ENCODE results near the gene GPALPP1. TPM values are rescaled to one million over a fixed set of nuclear protein-coding genes. Genes with fewer than 3 reads are reported as not detected.
"Not testable (repeated sequence)": the region's sequence is repeated elsewhere in the genome, so short reads cannot be mapped to it uniquely, and the experiment has no call there.

Gene GPALPP1
- total RNA-seq, 1 experiment from 2014 or later, result 25.8 TPM

DNA sequence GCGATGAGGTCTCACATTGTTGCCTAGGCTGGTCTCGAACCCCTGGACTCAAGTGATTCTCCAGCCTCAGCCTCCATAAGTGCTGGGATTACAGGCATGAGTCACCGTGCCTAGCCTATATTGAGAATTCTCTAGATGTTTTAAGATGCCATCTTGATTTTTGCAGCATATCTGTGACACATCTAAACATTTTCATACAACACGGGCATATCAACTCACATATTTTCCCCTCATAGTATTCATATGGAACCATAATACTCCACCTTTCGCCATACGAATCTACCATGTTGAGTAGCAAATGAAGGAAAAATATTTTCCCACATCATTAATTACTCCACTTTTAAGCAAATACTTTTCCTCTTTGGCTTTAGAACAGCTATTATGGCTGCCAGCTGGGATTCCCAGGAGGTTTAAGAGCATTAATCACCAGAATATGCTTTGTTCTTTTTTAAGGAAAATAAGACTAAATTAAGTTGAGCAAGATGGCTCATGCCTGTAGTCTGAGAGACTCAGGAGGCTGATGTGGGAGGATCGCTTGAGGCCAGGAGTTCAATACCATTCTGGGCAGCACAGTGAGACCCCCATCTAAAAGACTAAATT lies 74.0 kb downstream of the GPALPP1 start:
- peak; percentile 32 for DNase-seq (ENCODE audit: low read depth)

- not testable (repeated sequence) for DNase-seq (ENCODE audit: low read depth)
These were observed 74.6 kb downstream of the GPALPP1 start for GRCh38 chr13:45063889-45064288.

DNA sequence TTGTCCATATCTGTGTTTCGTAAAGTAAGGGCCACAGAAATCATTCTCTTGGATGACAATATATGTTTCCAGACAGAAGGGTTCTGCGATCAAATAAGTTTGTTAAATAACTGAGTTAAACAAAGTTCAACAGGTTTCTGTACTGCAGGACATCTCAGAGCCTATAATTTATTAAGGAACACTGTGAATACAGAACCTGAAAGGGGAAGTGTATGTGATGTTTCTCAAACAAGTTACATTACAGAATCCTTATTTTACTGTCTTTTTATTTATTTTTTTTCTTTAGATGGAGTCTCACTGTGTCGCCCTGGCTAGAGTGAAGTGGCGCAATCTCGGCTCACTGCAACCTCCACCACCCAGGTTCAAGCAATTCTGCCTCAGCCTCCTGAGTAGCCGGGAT lies 75.6 kb downstream of the GPALPP1 start:
- no peak for DNase-seq (ENCODE audit: low read depth)

- DNase-seq (ENCODE audit: low read depth), result no peak
These were observed 79.0 kb downstream of the GPALPP1 start for GRCh38 chr13:45068036-45069001.

DNA sequence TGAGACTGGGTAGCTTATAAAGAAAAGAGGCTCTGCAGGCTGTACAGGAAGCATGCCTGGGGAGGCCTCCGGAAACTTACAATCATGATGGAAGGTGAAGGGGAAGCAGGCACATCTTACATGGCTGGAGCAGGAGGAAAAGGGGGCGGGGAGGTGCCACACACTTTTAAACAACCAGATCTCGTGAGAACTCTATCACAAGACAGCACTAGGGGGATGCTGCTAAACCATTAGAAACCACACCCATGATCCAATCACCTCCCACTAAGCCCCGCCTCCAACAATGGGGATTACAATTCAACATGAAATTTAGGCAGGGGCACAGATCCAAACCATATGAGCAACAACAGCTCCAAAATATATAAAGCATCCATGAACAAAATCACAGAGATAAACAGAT lies 84.5 kb downstream of the GPALPP1 start:
- DNase-seq (ENCODE audit: low read depth), result no peak

DNA sequence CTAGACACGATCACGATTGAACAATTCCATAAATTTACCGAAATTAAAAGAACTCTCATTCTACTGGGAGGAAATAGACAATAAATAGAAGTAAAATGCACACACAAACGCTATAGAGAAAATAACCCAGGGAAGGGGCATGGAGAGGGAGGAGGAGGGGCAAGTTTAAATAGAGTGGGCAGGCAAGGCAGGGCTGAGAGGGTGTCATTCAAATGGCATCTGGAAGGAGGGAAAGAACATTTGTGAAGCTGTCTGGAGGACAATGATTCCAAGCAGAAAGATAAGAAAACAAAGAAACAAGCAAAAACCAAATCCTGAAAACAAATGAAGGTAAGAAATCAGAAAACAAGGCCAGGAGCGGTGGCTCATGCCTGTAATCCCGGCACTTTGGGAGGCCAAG lies 85.4 kb downstream of the GPALPP1 start:
- no peak for DNase-seq (ENCODE audit: low read depth)

DNA sequence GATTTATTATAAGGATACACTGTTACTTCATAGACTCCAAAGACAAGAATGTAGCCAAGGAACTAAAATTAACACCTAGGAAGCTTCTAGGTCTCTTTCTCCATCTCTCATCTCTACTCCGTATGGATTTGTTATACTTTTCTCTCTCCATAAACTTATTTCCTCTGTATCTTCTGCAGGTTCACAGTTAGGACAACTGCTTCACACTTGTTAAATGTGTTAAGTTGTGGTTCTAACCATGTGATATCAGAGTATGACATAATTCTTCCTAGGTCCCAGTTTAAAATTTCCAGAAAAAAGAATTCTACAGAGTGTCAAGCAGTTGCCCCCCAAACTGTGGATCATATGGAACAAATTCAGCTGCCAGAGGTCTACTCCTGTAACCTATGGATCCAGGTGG lies 88.7 kb downstream of the GPALPP1 start:
- no peak for DNase-seq (ENCODE audit: low read depth)

Other genes with a start within 250 kb of the GPALPP1 start
- gene NUFIP1, start 67 bp upstream of the GPALPP1 start, total RNA-seq (2014; rRNA removed; shearing (Covaris generic)), result 3.9 and 5.8 TPM in 2 replicates
- 31.4 and 49.6 TPM in 2 replicates for gene GTF2F2, start 131.0 kb downstream of the GPALPP1 start, total RNA-seq (2014; rRNA removed; shearing (Covaris generic))
- gene KCTD4, start 211.5 kb downstream of the GPALPP1 start, total RNA-seq (2014; rRNA removed; shearing (Covaris generic)), result 0.05 and 0.22 TPM in 2 replicates